Amniotic epithelial cell (primary cell): Measurements from ENCODE around the gene PTPRK.
"Not testable (repeated sequence)": the region's sequence is repeated elsewhere in the genome, so short reads cannot be mapped to it uniquely, and the experiment has no call there.

Experiments
- DNase-seq: peaks from one replicate; pipeline ENCODE4 v3.0.0-alpha.2; 2010; ENCODE audit warnings: low read depth

Gene PTPRK

GRCh38 chr6:127956260-127956888 lies 564.0 kb downstream of the PTPRK start:
- DNase-seq, result peak; percentile 28

- no peak for DNase-seq
These were observed 566.3 kb downstream of the PTPRK start for GRCh38 chr6:127954082-127954481.

GRCh38 chr6:127952831-127953230 lies 567.6 kb downstream of the PTPRK start:
- DNase-seq, result peak; percentile 37

GRCh38 chr6:127952176-127952575 lies 568.2 kb downstream of the PTPRK start:
- no peak for DNase-seq

DNA sequence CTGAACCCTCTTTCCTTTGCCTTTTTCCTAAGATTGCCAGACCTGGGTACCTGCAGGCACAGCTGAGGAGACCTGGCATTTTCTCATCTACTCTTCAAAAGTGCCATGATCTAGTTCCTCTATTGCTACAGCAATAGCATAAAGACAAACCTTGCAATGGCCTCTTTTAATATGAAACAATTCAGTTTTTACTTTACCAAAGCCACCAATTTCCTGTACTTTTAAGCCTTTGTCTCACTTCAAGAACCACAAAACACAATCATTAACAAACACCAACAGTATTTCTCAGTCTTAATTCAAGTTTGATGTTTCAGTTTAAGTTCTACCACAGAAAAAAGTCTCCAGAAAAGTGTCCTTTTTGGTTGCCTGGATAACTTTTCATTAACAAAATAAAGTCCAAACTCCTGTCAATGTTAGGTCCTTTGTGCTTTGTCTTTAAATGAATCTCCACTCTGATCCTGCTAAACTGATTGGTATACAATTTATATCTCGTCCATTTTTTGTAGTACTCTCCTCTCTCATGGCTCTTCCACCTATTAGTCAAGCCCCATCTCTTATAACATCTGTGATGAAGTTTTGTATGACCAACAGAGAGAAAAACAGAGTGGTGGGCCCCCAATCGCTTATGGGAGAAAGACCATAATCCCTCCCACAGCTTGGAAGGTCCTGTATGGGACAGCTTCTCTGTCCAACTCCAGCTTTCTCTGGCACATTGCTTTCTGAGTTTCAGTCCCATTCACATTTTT lies 569.1 kb downstream of the PTPRK start:
- no peak for DNase-seq

DNA sequence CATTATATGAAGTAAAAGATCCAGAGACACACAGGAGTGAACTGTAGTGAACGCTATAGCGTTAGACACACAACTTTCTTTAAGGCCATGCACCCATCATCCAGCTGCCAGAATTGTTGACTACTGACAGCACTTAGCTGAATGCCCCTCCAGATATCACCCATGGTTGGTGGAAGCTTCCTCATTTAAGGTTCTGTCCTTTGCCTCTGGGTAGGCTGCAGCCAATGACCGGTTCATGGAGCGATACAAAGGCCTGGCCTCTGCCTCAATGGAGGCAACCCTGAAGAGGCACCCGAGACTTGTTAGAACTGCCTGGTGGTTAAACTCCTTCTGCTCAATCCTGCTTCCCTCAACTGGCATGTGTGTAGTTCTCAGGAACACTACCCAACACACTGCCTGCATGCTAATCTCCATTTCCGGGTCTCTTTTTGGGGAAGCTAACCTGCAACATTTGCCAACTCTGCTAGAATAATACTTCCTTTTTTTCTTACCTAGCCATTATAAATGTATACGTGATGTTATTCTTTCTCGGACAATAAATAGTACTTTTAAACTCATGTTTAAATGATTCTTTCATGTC lies 569.7 kb downstream of the PTPRK start:
- DNase-seq, result no peak

DNA sequence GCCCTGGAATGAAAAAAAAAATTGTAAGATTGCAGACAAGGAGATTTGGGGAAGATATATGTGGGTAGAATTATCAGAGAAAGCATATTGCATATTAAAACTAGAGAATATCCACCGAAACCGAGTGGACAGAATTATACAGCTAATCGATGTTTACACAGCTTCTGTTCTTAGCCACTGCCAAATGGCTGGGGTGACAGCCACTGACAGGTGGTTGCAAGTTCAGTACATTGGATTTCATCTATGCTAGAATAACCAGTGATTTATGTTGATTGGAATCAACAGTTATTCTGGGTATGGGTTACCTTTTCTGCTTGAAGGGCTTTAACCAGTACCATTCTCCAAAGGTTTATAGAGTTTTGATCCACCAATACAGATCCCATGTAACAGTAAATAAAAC lies 571.1 kb downstream of the PTPRK start:
- DNase-seq, result no peak

- no peak for DNase-seq
These were observed 574.0 kb downstream of the PTPRK start for GRCh38 chr6:127946388-127946787.

- no peak for DNase-seq
These were observed 574.8 kb downstream of the PTPRK start for GRCh38 chr6:127945434-127946097.

- no peak for DNase-seq
These were observed 579.2 kb downstream of the PTPRK start for GRCh38 chr6:127941228-127941627.

- peak; percentile 16 for DNase-seq
These were observed 580.8 kb downstream of the PTPRK start for GRCh38 chr6:127939442-127940066.

DNA sequence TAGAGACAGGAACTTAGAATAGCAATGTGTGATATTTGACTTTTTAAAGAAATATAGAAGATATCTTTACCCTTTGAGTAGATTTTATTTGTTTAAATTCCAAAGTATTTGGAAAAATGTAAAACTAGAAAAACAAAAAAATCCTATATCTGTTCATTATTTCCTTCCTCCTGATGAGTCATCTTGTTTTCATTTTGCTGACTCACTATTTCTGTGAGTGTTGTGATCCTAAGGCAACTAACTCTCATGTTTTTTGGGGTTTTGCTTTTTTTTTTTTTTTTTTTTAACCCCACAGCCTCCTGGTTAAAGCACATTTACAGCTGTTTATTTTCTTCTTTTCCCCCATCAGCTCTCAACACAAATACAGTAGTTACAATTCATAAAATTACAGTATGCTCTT lies 581.7 kb downstream of the PTPRK start:
- DNase-seq, result peak; percentile 58

DNA sequence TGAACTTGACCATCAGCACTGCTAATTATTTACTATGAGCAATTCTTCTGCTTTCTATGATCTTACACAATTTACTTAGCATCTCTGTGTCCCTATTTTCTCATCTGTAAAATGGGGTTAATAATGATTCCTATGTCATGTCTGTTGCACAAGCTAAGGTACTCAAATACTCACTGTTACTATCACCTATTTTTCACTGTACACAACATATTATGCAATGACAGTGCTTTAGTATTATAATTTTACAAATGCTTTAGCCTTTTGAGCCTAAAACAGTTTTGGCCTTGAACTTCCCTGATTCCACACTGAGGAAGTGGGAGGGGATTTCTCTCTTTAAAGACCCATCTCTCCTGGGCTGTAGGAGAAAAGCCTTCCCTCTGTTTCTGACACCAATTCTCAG lies 582.7 kb downstream of the PTPRK start:
- no peak for DNase-seq

DNA sequence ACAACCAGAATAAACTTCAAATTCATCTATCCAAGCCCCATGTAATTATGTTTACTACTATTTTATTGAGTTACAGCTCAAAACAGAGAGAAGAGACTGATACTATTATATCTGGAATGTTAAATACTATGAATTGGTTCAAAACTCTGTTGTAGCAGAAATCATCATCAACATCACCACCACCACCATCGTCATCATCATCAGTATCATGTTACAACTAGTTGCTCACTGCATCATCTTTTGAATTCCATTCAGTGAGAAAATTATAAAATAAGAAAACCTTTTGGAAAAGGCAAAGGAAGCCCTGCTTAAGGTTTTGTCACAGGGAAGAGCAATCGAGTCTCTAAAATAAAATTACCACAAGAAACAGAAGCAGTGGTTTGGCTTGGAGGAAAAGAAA lies 583.3 kb downstream of the PTPRK start:
- DNase-seq, result no peak

DNA sequence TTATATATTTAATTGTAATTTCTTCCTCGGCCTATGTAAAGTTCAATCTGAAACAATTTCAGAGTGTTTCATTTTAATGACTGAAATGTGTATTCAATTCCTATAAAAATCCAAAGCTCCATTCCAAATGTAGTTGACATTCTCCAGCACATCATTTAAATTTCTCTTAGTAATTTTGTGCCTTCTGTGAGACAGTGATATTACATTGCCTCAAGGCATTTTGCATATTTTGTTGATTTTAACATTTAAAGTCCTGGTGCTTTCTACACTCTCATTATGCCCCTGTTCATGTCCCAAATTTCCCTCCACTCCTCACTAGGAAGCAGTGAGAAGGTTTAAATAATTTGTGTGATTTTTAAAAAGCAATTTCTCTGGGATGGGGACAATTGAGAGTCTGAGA lies 585.4 kb downstream of the PTPRK start:
- no peak for DNase-seq

DNA sequence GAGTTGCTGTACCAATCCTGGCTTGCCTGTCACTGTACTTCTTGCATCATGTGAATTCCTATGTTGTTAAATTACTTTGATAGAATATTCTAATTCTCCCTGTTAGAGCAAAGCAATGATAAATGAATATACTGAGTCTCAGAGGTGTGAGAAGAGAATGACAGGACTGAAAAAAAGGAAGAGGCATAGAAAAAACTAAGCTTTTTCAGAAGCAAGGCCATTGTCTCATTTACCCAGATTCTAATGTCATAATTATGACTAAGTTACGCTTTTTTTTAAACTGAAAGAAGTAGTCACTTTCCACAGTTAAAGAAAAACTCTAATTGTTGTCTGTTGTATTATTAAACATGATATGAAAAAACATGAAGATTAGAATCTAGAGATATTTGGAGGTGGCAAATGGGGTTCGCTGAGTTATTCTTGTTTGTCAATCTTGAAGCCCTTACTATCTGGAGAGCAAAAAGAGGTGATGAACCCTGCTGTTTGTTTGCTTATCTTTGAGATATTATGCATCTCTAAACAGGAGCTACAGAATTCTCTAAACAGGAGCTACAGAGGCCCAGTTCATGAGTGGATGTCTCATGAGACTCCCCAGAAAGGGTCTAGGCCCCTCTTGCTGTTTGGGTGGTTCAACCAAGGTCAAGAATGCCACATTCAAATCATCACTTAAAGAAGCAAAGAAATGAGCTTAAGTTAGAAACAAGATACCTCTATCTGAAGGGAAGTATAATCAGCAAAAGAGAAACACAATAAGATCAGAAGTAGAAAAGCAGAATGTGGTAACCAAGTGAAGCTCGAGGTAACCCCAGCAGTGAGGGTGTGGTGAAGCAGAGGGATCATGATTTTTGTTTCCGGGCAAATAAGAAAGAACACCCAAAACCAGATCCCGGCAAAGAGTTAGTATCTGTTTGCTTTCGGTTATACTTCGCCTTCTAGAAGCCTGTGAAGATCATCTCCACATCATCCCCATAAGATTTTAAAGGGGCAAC lies 586.3 kb downstream of the PTPRK start:
- DNase-seq, result no peak

DNA sequence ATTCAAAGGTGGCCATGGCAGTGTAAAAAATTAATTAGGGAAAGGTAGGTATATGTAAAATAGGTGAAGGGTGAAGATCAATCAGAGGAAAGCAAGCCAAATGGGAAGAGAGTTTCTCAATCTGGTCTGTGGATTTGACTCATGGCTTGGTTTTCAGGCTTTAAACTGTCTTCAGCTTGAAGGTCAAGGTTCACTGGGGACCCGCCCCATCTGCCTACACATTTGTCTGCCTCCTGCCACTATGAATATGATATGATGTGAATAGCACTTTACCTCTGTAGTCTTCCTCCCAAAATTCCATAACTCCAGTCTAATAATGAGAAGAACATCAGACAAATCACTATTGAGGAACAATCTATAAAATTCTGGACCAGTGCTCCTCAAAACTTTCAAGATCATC lies 587.3 kb downstream of the PTPRK start:
- no peak for DNase-seq

DNA sequence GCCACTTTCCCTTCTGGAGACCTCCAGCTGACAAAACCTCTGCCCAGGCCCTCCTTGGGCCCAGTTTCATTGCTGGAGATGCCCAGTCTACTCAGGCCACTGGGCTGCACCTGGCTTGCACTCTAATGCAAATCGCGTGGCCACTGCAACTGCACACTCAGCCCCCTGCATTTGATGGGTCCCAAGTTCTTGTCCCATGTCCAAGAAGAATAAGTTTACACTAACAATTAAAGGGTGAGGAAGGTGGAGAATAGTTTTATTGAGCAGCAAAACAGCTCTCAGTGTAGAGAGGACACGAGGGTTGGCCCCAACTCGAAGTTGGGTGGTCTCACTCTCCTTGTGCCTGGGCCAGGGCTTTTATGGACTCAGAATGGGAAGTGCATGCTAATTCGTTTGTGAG lies 587.7 kb downstream of the PTPRK start:
- no peak for DNase-seq

DNA sequence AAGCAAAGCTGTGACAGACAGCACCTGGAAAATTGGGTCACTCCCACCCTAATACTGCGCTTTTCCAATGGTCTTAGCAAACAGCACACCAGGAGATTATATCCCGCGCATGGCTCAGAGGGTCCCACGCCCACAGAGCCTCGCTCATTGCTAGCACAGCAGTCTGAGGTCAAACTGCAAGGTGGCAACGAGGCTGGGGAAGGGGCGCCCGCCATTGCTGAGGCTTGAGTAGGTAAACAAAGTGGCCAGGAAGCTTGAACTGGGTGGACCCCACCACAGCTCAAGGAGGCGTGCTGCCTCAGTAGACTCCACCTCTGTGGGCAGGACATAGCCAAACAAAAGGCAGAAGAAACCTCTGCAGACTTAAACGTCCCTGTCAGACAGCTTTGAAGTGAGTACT lies 594.0 kb downstream of the PTPRK start:
- DNase-seq, result not testable (repeated sequence)

- DNase-seq, result no peak
These were observed 596.0 kb downstream of the PTPRK start for GRCh38 chr6:127924440-127924839.

- no peak for DNase-seq
These were observed 596.4 kb downstream of the PTPRK start for GRCh38 chr6:127924031-127924430.
